ENCODE data around the gene IL4R.

The IL4R gene

DNA sequence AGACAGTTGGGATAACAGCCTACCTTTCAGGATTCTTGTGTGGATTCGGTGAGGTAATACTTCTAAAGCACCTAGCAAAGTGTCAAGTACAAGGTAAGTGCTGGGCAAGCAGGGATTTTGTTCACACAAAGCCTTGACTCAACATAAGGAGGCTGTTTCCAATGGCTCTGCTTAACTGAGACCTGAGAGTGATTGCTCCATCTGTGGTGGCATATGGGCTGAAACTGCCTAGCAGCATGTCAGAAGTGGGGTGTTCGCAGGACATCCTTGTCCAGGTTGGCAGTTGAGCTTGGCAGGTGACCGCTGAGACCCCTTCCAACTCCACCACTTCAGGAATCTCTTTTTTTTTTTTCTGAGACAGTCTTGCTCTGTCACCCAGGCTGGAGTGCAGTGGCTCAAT, 19.8 kb downstream of the IL4R start:
- no peaks in the 10 kb centered on the region for H3K4me1 ChIP-seq (ENCODE audit: control insufficient read depth in 1 of 2, insufficient read depth in 2 of 2, low read length in 2 of 2)
- peaks cover 0 to 7% of the 10 kb centered on the region in 2 experiments for H3K36me3 ChIP-seq (ENCODE audit: control insufficient read depth in 1 of 2, insufficient read depth in 2 of 2, low read length in 2 of 2)
- H3K4me2 ChIP-seq (ENCODE audit: low read length), result no peak overlapping the region
- no peaks in the 10 kb centered on the region for H3K9me3 ChIP-seq (ENCODE audit: insufficient read depth, low read depth, low read length)
- peak overlapping the region; percentile 5 for H3K9ac ChIP-seq (ENCODE audit: low read length)
- no peak overlapping the region for H2BK5ac ChIP-seq (ENCODE audit: low read depth, low read length, poor library complexity)
- H2BK120ac ChIP-seq (ENCODE audit: insufficient read depth, low read length, poor library complexity), result no peak overlapping the region
- no peak overlapping the region for H3K14ac ChIP-seq (ENCODE audit: low read length)
- no peak overlapping the region for H3K4me3 ChIP-seq (ENCODE audit: low read depth, low read length)
- no peaks in the 10 kb centered on the region for H3K79me2 ChIP-seq (ENCODE audit: control insufficient read depth, insufficient read depth, low read length, poor library complexity)
- H4K8ac ChIP-seq (ENCODE audit: low read depth, low read length), result no peak overlapping the region
- H2BK12ac ChIP-seq (ENCODE audit: low read length), result no peak overlapping the region
- no peak overlapping the region for H3K23ac ChIP-seq (ENCODE audit: low read length)
- no peak overlapping the region for H4K12ac ChIP-seq (ENCODE audit: low read depth, low read length)
- H3K4ac ChIP-seq (ENCODE audit: low read depth, low read length), result no peak overlapping the region
- H4K91ac ChIP-seq (ENCODE audit: low read depth, low read length), result no peak overlapping the region
- no peak for DNase-seq
- H3K27me3 ChIP-seq (ENCODE audit: insufficient read depth, low read length), result no peaks in the 10 kb centered on the region
- H3K18ac ChIP-seq (ENCODE audit: low read length), result no peak overlapping the region
- no peak overlapping the region for H3K27ac ChIP-seq (ENCODE audit: low read depth, low read length)
- no peak overlapping the region for H2AFZ ChIP-seq (ENCODE audit: insufficient read depth, low read length, poor library complexity)
- H2AK5ac ChIP-seq (ENCODE audit: low read length), result no peak overlapping the region
- WGBS (ENCODE audit: extremely low coverage, insufficient coverage, insufficient read length), result no CpG with 5 or more reads among the region's 3 CpGs
- no peaks in the 10 kb centered on the region for H3K79me1 ChIP-seq (ENCODE audit: low read length)

DNA sequence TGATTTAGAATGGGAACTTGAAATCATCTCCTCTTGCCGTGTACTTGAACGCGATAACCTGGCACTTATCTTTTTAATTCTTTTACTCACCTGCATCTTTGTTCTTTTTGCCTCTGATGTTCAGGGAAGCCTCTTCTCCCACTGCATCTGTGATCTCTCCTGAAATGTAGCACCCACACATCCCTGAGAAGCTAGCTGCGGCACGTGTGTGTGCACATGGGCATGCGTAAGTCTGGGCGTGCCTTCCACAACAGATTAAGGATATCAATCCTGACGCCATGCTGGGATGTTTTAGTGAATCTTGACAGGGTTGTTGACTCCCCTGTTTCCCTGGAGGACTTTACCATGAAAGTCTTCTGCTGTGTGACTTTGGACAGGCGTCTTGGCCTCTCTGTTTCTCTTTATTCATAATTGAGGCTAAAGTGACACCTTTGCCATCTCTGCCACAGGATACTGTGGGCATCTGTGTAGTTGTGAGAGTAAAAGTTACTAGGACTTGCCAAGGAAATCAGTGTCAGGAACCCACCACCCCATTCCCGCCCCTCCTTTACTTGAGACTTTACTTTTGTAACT, 20.5 kb downstream of the IL4R start:
- no peak overlapping the region for H3K4ac ChIP-seq (ENCODE audit: low read depth, low read length)
- H3K36me3 ChIP-seq (ENCODE audit: control insufficient read depth in 1 of 2, insufficient read depth in 2 of 2, low read length in 2 of 2), result peaks cover 0 to 7% of the 10 kb centered on the region in 2 experiments
- no peak overlapping the region for H2BK120ac ChIP-seq (ENCODE audit: insufficient read depth, low read length, poor library complexity)
- no peak overlapping the region for H4K91ac ChIP-seq (ENCODE audit: low read depth, low read length)
- H3K27me3 ChIP-seq (ENCODE audit: insufficient read depth, low read length), result no peaks in the 10 kb centered on the region
- H2BK12ac ChIP-seq (ENCODE audit: low read length), result no peak overlapping the region
- H3K9me3 ChIP-seq (ENCODE audit: insufficient read depth, low read depth, low read length), result no peaks in the 10 kb centered on the region
- no peak overlapping the region for H4K12ac ChIP-seq (ENCODE audit: low read depth, low read length)
- no CpG with 5 or more reads among the region's 10 CpGs for WGBS (ENCODE audit: extremely low coverage, insufficient coverage, insufficient read length)
- no peak overlapping the region for H3K4me3 ChIP-seq (ENCODE audit: low read depth, low read length)
- no peaks in the 10 kb centered on the region for H3K4me1 ChIP-seq (ENCODE audit: control insufficient read depth in 1 of 2, insufficient read depth in 2 of 2, low read length in 2 of 2)
- no peak overlapping the region for H4K8ac ChIP-seq (ENCODE audit: low read depth, low read length)
- H3K14ac ChIP-seq (ENCODE audit: low read length), result no peak overlapping the region
- no peak overlapping the region for H3K23ac ChIP-seq (ENCODE audit: low read length)
- no peak overlapping the region for H2AK5ac ChIP-seq (ENCODE audit: low read length)
- no peak for DNase-seq
- no peak overlapping the region for H3K27ac ChIP-seq (ENCODE audit: low read depth, low read length)
- no peak overlapping the region for H3K18ac ChIP-seq (ENCODE audit: low read length)
- H3K4me2 ChIP-seq (ENCODE audit: low read length), result no peak overlapping the region
- H3K79me1 ChIP-seq (ENCODE audit: low read length), result no peaks in the 10 kb centered on the region
- H2AFZ ChIP-seq (ENCODE audit: insufficient read depth, low read length, poor library complexity), result no peak overlapping the region
- H2BK5ac ChIP-seq (ENCODE audit: low read depth, low read length, poor library complexity), result no peak overlapping the region
- H3K9ac ChIP-seq (ENCODE audit: low read length), result no peak overlapping the region
- H3K79me2 ChIP-seq (ENCODE audit: control insufficient read depth, insufficient read depth, low read length, poor library complexity), result no peaks in the 10 kb centered on the region

DNA sequence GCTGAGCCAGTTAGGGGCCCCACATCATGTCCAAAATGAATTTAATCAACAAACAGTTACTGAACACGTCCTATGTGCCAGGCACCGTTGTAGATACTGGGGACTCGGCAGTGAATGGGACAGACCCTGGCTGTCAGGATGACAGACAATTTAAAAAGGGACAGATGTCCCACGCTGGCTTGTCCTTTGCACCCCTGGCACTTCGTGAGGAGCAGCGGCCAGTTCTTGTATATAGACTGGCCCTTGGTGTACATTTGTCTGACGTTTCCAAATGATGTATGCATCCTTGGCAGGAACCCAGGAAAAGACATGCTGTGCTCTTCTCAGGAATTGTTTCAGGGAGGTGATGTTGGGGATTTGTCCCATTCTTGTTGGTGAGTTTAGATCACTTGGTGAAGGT, 21.1 kb downstream of the IL4R start:
- Histone ChIP-seq H2BK12ac (ENCODE audit: low read length) (no peak overlapping the region), H3K27me3 (ENCODE audit: insufficient read depth, low read length) (no peaks in the 10 kb centered on the region), H4K12ac (ENCODE audit: low read depth, low read length) (no peak overlapping the region), H3K18ac (ENCODE audit: low read length) (no peak overlapping the region), H3K4me3 (ENCODE audit: low read depth, low read length) (no peak overlapping the region), H3K36me3 (ENCODE audit: control insufficient read depth in 1 of 2, insufficient read depth in 2 of 2, low read length in 2 of 2) (peaks cover under 1 to 7% of the 10 kb centered on the region in 2 experiments), H4K91ac (ENCODE audit: low read depth, low read length) (no peak overlapping the region), H3K9me3 (ENCODE audit: insufficient read depth, low read depth, low read length) (no peaks in the 10 kb centered on the region), H3K9ac (ENCODE audit: low read length) (no peak overlapping the region), H3K4me2 (ENCODE audit: low read length) (no peak overlapping the region), H2BK120ac (ENCODE audit: insufficient read depth, low read length, poor library complexity) (no peak overlapping the region), H4K8ac (ENCODE audit: low read depth, low read length) (no peak overlapping the region), H3K27ac (ENCODE audit: low read depth, low read length) (no peak overlapping the region), H3K4ac (ENCODE audit: low read depth, low read length) (no peak overlapping the region), H3K4me1 (ENCODE audit: control insufficient read depth in 1 of 2, insufficient read depth in 2 of 2, low read length in 2 of 2) (no peaks in the 10 kb centered on the region), H2AK5ac (ENCODE audit: low read length) (no peak overlapping the region), H2BK5ac (ENCODE audit: low read depth, low read length, poor library complexity) (no peak overlapping the region), H2AFZ (ENCODE audit: insufficient read depth, low read length, poor library complexity) (no peak overlapping the region), H3K14ac (ENCODE audit: low read length) (no peak overlapping the region), H3K79me2 (ENCODE audit: control insufficient read depth, insufficient read depth, low read length, poor library complexity) (no peaks in the 10 kb centered on the region), H3K23ac (ENCODE audit: low read length) (no peak overlapping the region), H3K79me1 (ENCODE audit: low read length) (no peaks in the 10 kb centered on the region)
- no CpG with 5 or more reads among the region's 7 CpGs for WGBS (ENCODE audit: extremely low coverage, insufficient coverage, insufficient read length)
- DNase-seq, result no peak

DNA sequence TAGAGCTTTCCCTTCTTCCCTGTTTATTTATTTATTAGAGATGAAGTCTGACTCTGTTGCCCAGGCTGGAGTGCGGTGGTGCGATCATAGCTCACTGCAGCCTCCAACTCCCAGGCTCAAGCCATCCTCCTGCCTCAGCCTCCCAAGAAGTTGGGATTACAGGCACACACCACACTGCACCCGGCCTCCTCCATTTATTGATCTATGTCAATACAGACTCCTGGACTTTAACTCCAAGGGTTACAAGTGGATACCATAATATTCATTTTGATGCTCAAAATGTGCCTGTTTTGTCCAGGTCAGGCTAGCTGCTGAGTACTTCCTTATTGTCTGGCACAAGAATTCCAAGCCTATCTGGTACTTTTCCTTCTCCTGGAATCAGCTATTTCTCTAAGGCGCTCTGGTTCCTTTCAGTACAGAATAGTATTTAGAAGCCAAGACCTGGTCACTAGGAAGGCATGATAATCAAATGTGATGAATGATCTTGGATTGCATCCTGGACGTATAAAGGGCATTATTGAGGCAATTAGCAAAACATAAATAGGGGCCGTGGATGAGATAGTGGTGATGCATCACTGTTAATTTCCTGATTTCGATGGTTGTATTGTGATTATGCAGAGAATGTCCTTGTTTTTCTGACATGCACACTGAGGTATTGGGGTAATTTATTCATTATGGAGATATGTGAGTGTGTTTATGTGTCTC, 21.7 kb downstream of the IL4R start:
- H3K14ac ChIP-seq (ENCODE audit: low read length), result no peak overlapping the region
- no peak overlapping the region for H3K27ac ChIP-seq (ENCODE audit: low read depth, low read length)
- DNase-seq, result no peak
- no peak overlapping the region for H4K12ac ChIP-seq (ENCODE audit: low read depth, low read length)
- H4K8ac ChIP-seq (ENCODE audit: low read depth, low read length), result no peak overlapping the region
- H2BK5ac ChIP-seq (ENCODE audit: low read depth, low read length, poor library complexity), result no peak overlapping the region
- no peaks in the 10 kb centered on the region for H3K4me1 ChIP-seq (ENCODE audit: control insufficient read depth in 1 of 2, insufficient read depth in 2 of 2, low read length in 2 of 2)
- H3K79me1 ChIP-seq (ENCODE audit: low read length), result no peaks in the 10 kb centered on the region
- no peaks in the 10 kb centered on the region for H3K27me3 ChIP-seq (ENCODE audit: insufficient read depth, low read length)
- no peak overlapping the region for H3K4ac ChIP-seq (ENCODE audit: low read depth, low read length)
- H3K36me3 ChIP-seq (ENCODE audit: control insufficient read depth in 1 of 2, insufficient read depth in 2 of 2, low read length in 2 of 2), result peaks cover 7 to 10% of the 10 kb centered on the region in 2 experiments
- H3K23ac ChIP-seq (ENCODE audit: low read length), result no peak overlapping the region
- H2BK12ac ChIP-seq (ENCODE audit: low read length), result no peak overlapping the region
- no peaks in the 10 kb centered on the region for H3K9me3 ChIP-seq (ENCODE audit: insufficient read depth, low read depth, low read length)
- no peak overlapping the region for H2AK5ac ChIP-seq (ENCODE audit: low read length)
- H2AFZ ChIP-seq (ENCODE audit: insufficient read depth, low read length, poor library complexity), result no peak overlapping the region
- H3K9ac ChIP-seq (ENCODE audit: low read length), result no peak overlapping the region
- no peak overlapping the region for H2BK120ac ChIP-seq (ENCODE audit: insufficient read depth, low read length, poor library complexity)
- H3K79me2 ChIP-seq (ENCODE audit: control insufficient read depth, insufficient read depth, low read length, poor library complexity), result no peaks in the 10 kb centered on the region
- H3K4me3 ChIP-seq (ENCODE audit: low read depth, low read length), result no peak overlapping the region
- no peak overlapping the region for H4K91ac ChIP-seq (ENCODE audit: low read depth, low read length)
- H3K18ac ChIP-seq (ENCODE audit: low read length), result no peak overlapping the region
- no peak overlapping the region for H3K4me2 ChIP-seq (ENCODE audit: low read length)
- WGBS (ENCODE audit: extremely low coverage, insufficient coverage, insufficient read length), result no CpG with 5 or more reads among the region's 7 CpGs

Measured in trophoblast cell (in vitro differentiated cells and primary cell).